Measurements from ENCODE around the gene LLGL2.

LLGL2 gene

DNA sequence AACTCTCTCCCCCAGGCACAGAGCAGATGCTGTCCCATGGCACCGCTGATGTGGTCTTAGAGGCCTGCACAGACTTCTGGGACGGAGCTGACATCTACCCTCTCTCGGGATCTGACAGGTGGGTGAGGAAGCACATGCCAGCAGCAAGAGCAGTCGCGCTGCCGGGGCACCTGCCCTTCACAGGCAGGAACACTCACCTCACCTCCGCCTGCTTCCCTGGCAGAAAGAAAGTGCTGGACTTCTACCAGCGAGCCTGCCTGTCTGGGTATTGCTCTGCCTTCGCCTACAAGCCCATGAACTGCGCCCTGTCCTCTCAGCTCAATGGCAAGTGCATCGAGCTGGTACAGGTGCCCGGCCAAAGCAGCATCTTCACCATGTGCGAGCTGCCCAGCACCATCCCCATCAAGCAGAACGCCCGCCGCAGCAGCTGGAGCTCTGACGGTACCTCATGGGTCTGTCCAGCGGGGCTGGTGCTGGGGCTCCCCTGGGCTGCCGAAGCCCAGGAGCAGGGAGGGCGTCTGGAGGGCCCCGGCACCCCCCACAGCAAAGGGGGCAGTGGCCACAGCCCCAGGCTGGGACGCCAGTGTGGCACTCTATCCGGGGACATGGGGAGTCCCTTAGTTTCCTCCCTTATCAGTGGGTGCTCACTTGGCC, 31.9 kb upstream of the LLGL2 start:
- no peak for DNase-seq

DNA sequence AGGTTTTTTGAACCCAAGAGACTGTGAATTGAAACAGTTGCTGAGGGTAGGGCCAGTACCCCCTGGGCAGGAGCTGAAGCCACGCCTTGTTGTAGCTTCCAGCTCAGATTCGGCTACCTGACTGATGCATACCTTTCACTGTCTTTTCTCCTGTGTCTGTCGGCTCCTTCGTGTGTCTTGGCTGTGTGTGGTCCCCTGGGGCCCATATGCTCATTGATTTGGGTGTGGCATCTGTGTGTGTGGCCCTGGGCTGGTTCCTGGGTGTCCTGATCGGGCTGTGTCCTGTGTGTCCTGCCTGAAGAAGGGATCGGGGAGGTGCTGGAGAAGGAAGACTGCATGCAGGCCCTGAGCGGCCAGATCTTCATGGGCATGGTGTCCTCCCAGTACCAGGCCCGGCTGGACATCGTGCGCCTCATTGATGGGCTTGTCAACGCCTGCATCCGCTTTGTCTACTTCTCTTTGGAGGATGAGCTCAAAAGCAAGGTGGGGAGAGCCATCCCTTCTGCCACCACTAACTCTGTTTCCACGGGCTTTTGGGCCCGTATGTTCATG, 31.1 kb upstream of the LLGL2 start:
- DNase-seq = no peak

DNA sequence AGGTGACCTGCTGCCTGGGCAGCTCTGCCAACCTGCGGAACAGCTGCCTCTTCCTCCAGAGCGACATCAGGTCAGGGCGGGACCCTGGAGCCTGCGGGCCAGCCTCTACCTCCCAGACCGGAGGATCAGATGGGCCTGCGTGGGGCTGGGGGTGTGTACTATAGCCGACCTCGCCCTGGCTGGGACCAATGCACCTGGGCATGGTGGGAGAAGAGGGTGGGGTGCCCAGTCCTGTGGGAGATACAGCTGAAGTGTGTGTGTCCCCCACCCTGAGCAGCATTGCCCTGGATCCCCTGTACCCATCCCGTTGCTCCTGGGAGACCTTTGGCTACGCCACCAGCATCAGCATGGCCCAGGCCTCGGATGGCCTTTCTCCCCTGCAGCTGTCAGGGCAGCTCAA, 29.5 kb upstream of the LLGL2 start:
- DNase-seq = no peak

DNA sequence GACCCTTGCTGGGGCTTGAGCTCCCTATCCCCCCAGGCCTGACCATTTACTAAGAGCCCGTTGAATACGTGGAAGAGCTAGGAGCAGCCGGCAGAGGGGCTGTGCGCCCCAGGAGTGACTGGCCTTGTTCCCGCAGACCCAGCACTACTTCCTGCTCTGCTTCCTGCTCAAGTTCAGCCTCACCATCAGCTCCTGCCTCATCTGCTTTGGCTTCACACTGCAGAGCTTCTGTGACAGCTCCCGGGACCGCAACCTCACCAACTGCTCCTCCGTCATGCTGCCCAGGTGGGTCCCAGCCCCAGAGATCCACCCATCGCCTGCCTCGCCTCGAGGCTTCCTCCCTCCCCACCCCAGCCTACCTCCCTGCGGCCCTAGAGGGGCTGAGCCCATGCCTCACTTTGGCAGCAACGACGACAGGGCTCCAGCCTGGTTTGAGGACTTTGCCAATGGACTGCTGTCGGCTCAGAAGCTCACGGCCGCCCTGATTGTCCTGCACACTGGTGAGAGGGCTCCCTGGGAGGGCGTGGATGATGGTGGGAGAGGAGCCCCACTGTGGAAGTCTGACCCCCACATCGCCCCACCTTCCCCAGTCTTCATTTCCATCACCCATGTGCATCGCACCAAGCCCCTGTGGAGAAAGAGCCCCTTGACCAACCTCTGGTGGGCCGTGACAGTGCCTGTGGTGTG, 27.3 kb upstream of the LLGL2 start:
- no peak for DNase-seq

DNA sequence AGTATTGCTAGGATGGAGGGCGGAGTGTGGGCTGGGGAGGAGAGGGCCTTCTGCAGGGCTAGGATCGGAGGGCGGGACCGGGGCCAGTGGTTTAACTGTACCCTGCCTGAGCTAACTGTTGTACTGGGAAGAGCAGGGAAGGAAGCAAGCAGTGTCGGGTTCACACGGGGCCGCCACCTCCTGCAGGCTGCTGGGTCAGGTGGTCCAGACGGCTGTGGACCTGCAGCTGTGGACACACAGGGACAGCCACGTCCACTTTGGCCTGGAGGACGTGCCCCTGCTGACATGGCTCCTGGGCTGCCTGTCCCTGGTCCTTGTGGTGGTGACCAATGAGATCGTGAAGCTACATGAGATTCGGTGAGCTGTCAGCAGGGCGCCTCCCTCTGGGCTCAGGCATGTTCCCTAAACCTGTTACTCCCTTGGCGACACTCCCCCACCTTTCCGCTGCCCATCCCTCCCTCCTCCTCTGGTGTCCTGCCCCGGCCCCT, 26.7 kb upstream of the LLGL2 start:
- no peak for DNase-seq

DNA sequence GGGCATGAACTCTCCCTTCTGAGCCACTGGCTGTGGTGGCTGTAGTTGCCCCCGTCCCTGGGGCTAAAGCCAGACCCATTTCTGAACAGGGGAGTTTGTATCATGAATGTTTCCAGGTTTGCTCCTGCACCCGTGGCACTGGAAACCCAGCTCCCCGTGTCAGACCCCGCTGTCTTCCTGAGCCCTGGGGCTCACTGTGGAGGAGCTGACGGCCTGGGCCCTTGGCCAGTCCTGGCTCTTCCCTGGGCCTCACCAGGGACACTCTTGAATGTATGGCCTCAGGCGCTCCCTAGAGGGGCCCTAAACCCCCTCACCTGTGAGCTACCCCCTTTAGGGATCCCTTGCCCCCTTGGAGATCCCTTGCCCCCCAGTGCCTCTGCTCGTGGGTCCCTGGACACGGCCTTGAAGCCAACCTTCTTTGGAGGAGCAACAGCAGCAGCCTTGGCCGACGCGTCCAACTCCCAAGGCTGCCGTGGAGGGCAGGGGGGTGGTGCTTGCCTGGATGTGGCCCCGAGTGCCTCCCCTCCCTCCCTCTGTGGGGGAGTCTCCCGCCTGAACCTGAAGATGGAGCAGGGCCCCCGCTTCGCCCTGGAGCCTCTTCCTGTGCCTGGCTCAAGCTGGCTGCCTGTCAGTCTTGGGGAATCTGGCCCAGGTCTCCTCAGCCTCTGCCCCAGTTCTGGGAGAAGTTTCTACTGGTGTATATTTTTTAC, 26.0 kb upstream of the LLGL2 start:
- DNase-seq = no peak

DNA sequence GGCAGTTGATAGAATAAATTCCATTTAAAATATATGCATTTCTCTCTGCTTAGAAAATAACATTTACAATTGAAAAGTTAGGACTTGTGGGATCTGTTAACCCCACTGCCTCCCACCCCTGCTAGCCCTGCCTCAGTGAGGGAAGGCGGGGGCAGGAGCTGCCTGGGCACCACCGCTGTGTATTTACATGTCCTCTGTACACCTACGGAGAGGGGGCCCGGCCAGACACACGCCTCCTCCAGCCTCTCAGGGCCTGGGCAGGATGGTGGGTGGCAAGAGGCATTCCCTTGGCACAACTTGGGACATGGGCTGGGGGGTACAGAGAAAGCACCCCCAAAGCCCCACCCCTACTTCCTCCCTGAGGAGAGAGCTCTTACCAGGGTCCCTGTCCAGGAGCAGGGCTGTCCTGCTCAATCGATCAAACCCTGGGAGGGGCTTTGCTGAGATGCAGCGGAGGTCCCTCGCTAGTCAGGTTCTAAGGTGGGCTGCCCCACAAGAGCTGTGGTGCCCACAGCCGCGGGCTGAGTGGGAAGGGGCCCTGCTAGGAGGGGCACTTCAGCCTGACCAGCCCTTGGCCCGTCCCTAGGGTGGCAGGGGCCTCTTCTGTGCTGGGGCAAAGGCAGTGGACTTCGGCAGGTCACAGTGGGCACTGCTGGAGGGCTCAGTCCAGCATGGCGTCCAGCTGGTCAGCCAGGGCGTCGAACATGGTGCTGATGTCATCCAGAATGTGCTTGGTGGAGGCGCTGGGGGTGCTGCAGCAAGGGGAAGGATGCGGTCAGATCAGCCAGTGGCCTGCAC, 24.9 kb upstream of the LLGL2 start:
- DNase-seq = no peak

DNA sequence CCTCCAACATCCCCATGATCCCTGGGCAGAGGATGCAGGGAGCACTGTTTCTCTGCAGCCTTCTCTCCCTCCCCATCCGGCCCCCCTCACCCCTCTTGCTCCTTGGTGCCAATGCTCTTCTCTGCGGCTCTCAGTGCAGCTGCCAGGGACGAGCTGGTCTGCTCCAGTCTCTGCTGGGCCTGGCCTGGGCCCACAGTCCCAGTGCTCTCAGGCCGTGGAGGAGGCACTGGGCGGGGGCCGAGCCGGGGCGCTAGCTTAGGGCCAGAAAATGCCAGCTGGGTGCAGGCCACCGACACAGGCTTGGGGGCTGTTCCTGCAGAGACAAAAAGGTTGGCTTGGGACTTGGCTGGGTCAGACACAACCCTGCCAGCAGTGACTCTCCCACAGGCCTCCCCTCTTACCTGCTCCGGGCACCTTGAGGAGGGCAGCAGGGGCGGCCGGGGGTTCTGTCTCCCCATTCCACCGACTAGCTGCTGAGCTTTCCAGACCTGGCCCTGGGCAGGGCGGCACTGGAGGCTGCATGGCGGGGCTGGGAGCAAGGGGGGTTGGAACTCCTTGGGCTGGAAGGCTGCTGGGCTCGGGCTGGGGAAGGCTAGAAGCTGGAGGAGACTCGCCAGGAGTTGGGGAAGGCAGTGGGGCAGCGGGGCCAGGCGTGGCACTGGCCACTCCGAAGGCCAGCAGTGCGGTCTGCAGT, 24.0 kb upstream of the LLGL2 start:
- DNase-seq = no peak

DNA sequence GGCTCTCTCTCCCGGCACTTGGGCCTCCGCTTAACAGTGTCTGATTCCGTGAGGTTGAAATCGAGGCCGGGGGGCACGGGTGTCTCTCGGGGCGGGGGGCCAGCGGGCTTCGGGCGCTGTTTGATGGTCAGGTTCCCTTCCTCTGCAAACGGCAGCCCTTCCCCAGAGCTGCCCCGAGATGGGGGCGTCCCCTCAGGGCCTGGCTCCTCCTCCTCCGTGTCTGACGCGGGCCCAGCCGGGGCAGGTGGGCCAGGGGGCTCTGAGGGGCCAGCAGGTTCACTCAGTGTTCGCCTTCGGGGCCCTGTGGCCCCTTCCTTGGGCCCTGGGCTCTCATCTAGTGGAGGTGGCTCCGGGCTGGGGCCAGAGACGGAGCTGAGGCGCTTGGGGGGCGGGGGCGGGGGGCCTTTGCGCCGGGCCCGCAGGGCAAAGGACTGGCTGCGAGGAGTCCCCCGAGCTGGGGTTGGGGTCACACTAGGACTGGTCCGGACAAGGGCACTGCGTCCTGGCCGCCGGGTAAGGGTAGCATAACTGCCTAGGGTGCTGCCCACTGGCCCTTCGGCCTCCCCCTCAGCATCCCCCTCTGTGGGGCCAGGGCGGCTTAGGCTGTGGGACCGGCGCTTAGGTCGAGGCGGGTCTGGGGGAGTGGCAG, 23.3 kb upstream of the LLGL2 start:
- DNase-seq = no peak

DNA sequence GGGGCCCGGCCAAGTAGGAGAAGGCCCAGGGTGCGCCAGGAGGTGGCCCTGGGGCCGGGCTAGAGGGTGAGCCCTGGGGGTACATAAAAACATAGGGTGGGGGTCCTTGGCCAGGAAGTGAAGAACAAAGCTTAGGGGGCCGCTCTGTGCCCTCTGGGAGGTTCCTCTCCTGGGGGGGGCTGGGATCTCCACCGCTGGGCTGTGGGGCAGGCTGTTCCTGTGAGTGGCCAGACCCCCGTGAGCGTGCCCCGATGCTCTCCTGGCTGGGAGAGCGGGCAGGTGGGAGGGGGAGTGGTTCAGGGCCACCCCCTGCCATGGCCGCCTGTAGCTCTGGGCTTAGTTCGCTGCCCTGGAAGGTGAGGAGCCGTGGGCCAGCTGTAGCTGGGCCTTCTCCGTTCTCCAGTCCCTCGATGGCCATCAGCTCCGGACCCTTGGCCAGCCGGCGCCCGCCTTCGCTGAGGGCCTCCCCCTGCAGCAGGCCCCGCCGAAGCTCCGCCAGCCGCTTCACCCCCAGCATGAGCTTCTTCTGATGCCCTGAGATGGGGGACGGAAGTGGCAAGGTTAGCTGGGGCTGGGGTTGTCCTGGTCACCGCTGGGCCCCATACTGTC, 22.7 kb upstream of the LLGL2 start:
- DNase-seq = no peak

DNA sequence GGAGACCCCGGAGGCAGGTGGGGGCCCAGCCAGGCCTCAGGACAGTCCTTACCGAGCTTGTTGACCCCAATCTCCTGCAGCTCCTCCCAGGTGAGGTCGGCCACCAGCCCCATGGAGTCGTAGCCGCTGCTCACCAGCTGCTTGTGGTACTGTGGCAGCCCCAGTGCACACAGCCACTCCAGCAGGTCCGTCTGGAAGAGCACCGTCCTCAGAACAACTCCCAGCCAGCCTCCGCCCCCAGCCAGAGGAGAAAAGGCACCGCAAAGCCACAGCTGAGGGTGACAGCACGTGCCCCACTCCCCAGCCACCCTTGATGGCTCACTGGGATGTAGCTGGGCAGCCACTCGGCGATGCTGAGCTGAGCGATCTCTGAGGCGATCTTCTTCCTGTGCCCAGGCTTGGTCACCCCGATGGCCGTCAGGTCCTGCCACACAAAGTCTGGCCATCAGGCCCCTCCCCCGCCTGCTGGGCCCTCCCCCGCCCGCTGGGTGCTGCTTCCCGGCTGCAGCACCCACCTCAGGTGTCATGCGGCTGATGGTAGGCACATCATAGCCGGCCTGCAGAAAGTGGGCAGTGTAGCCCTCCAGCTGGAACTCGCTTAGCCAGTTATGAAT, 22.1 kb upstream of the LLGL2 start:
- no peak for DNase-seq

DNA sequence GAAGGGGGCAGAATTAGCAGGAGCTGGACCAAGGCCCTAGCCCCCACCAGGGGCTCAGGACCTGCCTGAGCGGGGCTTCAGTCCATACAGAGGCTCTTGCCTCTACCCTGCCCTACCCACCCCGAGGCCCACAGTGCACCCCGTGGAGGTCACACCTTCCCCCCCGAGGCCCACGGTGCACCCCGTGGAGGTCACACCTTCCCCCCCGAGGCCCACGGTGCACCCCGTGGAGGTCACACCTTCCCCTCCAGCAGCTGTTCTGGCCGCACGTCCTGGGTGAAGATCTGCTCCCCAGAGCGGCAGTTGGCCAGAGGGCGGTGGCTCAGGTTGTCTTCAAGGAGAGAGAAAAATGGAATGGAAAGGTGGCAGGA, 21.5 kb upstream of the LLGL2 start:
- DNase-seq = no peak

DNA sequence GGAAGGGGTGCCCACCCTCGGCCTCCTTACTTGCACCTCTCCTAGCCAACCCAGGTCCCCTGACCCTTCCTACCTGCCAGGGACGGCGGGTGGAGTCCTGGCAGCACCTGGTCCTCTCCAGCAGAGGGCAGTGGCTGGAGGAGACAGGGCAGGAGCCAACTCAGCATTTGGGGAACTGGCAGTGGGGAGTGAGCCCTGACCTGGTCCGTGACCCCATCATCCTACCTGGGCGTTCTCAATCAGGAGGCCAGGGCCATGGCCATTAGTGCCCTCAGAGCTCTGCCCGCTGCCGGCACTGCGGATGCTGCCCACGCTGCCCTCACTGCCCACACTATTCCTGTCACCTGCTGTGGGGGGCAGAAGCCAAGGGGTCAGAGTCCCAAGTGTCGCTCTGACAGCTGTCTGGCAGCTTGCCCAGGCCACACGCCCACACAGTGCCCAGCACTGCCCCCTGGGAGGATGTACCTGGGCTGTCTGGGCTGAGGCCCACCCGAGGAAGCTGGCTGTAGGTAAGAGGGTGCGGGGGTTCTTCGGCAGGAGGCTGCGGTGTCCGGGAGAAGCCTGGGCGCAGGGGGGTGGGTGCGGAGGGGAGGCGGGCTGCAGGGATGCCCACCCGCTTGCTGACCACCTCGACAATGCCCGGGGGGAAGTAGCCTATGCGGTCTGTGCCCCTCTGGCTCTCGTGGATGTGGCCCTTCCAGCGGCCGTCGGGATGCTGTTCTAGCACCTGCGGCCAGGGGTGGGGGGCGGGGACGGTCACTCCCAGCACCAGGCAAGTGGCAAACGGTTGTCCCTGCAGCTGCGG, 20.9 kb upstream of the LLGL2 start:
- DNase-seq = peak in 1 of 2 donors; percentile 34

DNA sequence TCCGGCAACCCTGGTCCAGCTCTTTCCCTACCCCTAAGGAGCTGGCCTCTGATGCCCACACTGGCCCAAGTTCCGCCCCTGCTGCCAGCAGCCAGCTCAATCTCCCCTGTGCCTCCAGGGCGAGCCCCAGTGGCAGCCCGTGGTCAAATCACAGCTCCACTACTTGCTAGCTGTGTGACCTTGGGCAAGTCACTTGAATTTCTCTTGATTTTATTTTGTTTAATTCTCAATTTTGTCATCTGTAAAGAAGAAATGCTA, 20.4 kb upstream of the LLGL2 start:
- no peak for DNase-seq

DNA sequence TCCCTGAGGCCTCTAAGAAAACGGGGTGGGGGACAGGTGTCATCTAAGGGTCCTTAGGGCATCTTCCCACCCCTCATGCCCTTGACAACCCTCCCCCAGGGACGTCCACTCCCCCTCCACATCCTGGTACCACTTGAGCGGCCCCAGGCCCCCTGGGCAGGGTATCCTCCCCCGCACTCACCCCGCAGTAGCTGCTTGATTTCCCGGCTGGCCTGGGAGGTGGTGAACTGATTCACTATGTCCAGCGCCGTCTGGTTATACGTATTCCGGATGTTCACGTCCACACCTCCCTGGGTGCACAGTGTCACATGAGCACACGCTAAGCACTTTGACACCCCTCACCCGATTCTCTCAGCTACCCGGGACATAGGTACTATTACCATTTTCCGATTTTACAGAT, 19.9 kb upstream of the LLGL2 start:
- no peak for DNase-seq

DNA sequence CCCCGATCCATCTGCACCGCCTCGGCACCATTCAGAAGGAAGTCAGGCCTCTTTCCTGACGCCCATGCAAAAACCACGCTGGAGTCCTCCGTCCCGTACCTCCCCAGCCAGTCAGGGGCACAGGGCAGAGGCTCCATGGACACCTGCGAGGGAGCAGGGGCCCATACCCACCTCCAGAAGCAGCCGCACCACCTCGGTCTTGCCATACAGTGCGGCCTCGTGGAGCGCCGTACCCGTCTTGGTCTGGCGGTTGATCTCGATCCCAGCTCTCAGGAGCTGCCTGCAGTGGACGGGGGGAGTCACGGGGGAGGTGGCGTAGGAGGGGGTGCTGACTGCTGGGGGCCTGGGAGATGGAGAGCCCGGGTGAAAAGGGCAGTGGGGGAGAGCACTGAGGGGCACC, 19.4 kb upstream of the LLGL2 start:
- DNase-seq = no peak

DNA sequence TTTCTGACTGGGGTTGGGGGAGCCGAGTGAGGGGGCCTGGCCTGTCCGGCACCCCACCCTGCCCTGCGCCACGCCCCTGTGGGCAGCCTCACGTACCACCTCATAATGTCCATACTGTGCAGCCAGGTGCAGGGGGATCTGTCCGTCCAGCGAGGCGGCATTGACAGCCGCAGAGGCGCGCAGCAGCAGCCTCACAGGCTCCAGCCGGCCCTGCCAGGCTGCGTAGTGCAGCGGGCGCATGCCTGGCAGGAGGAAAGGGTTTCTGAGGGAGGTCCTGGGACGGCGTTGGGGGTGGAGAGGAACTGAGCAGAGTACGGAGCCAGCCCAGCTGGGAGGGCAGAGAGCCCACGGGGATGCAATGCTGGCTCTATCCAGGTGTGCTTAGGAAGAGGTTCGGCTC, 18.6 kb upstream of the LLGL2 start:
- no peak for DNase-seq

DNA sequence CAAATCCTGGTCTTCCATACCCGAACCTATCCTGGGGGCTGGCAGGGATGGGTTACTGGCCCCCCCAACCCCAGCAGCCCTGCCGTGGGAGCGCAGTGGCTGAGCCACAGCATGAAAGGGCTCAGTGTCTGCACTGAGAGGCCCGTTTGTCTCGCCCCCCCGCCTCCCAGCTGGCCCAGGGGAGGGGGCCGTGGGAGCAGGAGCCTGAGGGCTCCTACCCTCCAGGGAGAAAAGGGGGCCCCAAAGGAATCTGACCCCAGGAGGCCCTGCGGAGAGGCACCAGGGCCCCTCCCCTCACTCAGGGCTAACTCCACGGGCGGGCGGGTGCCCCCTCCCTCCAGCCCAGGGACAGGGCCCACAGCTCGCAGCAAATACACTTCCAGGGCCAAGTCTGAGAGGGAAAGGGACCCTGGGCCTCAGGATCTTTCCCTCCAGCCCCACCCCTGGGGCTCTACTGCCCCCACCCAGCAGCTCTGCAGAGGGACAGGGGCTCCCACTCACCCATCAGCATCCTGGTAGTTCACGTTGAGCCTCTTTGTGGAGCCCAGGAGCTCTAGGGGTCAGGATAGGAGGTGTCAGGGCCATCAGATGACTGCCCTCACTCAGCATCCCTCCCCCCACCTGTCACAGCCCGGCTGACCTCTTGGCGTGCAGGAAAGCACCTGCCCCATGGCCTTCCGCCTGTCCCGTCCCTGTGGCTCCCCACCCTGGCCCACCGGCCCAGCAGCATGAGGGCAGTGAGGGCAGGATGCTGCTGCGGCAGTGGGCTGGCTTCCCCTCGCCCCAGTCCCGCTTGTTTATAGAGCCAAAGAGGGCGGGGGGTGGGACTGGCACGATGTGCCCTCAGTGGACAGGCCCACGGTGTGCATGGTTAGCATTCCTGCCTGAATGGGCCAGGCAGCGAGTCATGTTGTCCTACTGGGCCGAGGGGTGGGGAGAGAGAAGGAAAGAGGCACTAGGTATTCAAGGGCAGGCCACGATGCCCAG, 17.5 kb upstream of the LLGL2 start:
- no peak for DNase-seq

DNA sequence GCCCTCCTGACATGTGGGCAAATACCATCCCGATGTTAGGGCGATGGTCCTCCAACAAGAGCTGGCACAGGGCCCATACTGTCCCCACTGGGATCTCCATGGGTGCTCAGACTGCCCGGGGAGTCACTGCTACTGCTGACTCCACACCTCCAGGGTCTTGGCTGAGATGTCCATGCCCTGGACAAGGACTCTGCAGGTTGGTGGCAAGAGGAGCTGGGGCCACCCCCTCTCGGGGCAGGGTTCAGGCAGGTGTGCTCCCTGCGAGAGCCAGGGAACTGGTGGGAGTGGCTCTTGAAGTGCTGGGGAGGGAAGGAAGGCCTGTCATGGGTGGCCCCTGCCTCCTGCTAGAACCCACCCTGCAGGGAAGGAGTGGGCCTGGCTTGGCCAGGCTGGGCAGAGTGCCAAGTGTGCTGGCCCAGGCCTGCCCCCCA, 16.6 kb upstream of the LLGL2 start:
- no peak for DNase-seq
